Left ventricle myocardium superior (tissue), 1 donor: ENCODE data around the gene PCARE. TPM values are rescaled to one million over a fixed set of nuclear protein-coding genes. Genes with fewer than 3 reads are reported as not detected.

Source experiments
- ATAC-seq: fragments of 200-7000 bp; cut with Tn5 transposase; one replicate; pipeline ENCODE4 v1.9.1; 2020; ENCODE audit warnings: mild to moderate bottlenecking, moderate library complexity
- DNase-seq: peaks from one replicate; pipeline ENCODE4 v3.0.0-alpha.2; 2020
- intact Hi-C: fragments of 100-400 bp; cut with micrococcal nuclease; formaldehyde crosslinking; loops from one replicate; pipeline ENCODE4 v1.11.0; 2022
- total RNA-seq: library from RNA; stranded (reverse); fragmentation: NEBNext Ultra II Directional; extraction: Animal tissue kit (Norgen Biotek cat#: 25700); gene quantifications from one replicate; pipeline ENCODE4 v1.2.1, GENCODE V29; 2021
- donor health status: DM: no; HTN: yes; CAD: no; lungs with severe emphysema.

PCARE gene
- total RNA-seq, 1 donor from 2014 or later: 0.84 TPM

- no peak for ATAC-seq
- DNase-seq: no peak
- intact Hi-C loops: no loop called here
Observed at GRCh38 chr2:29047083-29047845, 27.1 kb downstream of the PCARE start.

- intact Hi-C loops: no loop called here
- ATAC-seq (no peak), DNase-seq (no peak)
Observed at GRCh38 chr2:29046321-29046720, 28.0 kb downstream of the PCARE start.

- ATAC-seq: no peak
- no peak for DNase-seq
- intact Hi-C loops: no loop called here
Observed at GRCh38 chr2:29044459-29044858, 29.9 kb downstream of the PCARE start.

- intact Hi-C loops: no loop called here
- DNase-seq: no peak
- peak; percentile 39 for ATAC-seq
Observed at GRCh38 chr2:29042561-29043075, 31.7 kb downstream of the PCARE start.

- no peak for ATAC-seq
Observed at GRCh38 chr2:29041161-29041660, 33.1 kb downstream of the PCARE start.

GRCh38 chr2:29040552-29040951 lies 33.8 kb downstream of the PCARE start:
- intact Hi-C loops: no loop called here
- no peak for ATAC-seq
- no peak for DNase-seq

More at GRCh38 chr2:29041161-29041660, 33.1 kb downstream of the PCARE start:
- DNase-seq: no peak
- intact Hi-C loops: no loop called here

GRCh38 chr2:29039718-29040480 lies 34.4 kb downstream of the PCARE start:
- ATAC-seq (peak; percentile 56), DNase-seq (no peak)
- intact Hi-C loops: no loop called here

- DNase-seq: no peak
- no peak for ATAC-seq
- intact Hi-C loops: no loop called here
Observed at GRCh38 chr2:29035016-29035745, 39.1 kb downstream of the PCARE start.

GRCh38 chr2:29033656-29034055 lies 40.7 kb downstream of the PCARE start:
- no peak for ATAC-seq
- DNase-seq: no peak
- intact Hi-C loops: no loop called here

- ATAC-seq (no peak), DNase-seq (no peak)
- intact Hi-C loops: no loop called here
Observed at GRCh38 chr2:29033172-29033571, 41.2 kb downstream of the PCARE start.

GRCh38 chr2:29032189-29032588 lies 42.1 kb downstream of the PCARE start:
- DNase-seq: no peak
- no peak for ATAC-seq
- intact Hi-C loops: no loop called here

- DNase-seq: no peak
- ATAC-seq: no peak
Observed at GRCh38 chr2:29031046-29031445, 43.3 kb downstream of the PCARE start.

GRCh38 chr2:29025711-29026110 lies 48.6 kb downstream of the PCARE start:
- intact Hi-C loops: no loop called here
- DNase-seq: no peak
- ATAC-seq: no peak

More at GRCh38 chr2:29031046-29031445, 43.3 kb downstream of the PCARE start:
- intact Hi-C loops: no loop called here

- DNase-seq (no peak), ATAC-seq (no peak)
Observed at GRCh38 chr2:29024882-29025430, 49.4 kb downstream of the PCARE start.

GRCh38 chr2:29023188-29023587 lies 51.1 kb downstream of the PCARE start:
- DNase-seq (no peak), ATAC-seq (no peak)
- intact Hi-C loops: no loop called here

More at GRCh38 chr2:29024882-29025430, 49.4 kb downstream of the PCARE start:
- intact Hi-C loops: no loop called here

GRCh38 chr2:29022679-29023078 lies 51.6 kb downstream of the PCARE start:
- intact Hi-C loops: no loop called here
- no peak for ATAC-seq
- DNase-seq: no peak

- intact Hi-C loops: no loop called here
- ATAC-seq: no peak
Observed at GRCh38 chr2:29021886-29022285, 52.4 kb downstream of the PCARE start.

GRCh38 chr2:29017716-29018435 lies 56.4 kb downstream of the PCARE start:
- intact Hi-C loops: no loop called here
- DNase-seq (no peak), ATAC-seq (no peak)

More at GRCh38 chr2:29021886-29022285, 52.4 kb downstream of the PCARE start:
- no peak for DNase-seq
